GM21390 (cell line): Measurements from ENCODE around the gene AP1S1.
A peak's percentile ranks its signal among the peaks of the same experiment; 100 is the strongest.
"Not testable (repeated sequence)": the region's sequence is repeated elsewhere in the genome, so short reads cannot be mapped to it uniquely, and the experiment has no call there.

Experiments used
- ATAC-seq: cut with Tn5 transposase; IDR thresholded peaks from one replicate; pipeline ENCODE4 v1.9.1; 2021; ENCODE audit not compliant: unreplicated experiment

The AP1S1 gene

DNA sequence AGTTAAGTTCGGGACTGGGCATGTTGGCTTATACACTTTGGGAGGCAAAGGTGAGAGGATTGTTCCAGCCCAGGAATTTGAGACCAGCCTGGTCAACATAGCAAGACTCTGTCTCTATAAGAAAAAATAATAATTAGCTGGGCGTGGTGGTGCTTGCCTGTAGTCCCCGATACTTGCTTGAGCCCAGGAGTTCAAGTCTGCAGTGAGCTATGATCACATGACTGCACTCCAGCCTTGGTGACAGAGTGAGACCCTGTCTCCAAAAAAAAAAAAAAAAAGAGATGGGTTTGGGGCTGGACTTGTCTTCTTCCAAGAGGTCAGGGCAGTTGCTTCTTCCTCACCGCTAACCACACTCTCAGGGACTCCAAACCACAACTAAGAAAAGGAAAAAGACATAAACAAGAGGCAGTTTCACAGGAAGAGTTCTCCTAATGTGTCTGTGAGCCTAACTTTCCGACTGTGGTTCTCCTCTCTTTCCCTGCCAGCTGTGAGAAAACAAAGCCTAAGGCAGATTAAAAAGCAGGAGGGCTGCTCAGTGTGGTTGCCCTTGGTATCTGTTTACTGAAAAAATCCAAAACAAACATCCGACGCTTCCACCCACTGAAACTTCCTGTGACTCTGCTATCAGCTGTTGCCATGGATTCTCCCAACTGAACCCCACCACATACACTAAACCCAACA, 29.8 kb upstream of the AP1S1 start:
- ATAC-seq = no peak

- ATAC-seq = peak; percentile 55
These were observed 28.2 kb upstream of the AP1S1 start for GRCh38 chr7:101125989-101126650.

DNA sequence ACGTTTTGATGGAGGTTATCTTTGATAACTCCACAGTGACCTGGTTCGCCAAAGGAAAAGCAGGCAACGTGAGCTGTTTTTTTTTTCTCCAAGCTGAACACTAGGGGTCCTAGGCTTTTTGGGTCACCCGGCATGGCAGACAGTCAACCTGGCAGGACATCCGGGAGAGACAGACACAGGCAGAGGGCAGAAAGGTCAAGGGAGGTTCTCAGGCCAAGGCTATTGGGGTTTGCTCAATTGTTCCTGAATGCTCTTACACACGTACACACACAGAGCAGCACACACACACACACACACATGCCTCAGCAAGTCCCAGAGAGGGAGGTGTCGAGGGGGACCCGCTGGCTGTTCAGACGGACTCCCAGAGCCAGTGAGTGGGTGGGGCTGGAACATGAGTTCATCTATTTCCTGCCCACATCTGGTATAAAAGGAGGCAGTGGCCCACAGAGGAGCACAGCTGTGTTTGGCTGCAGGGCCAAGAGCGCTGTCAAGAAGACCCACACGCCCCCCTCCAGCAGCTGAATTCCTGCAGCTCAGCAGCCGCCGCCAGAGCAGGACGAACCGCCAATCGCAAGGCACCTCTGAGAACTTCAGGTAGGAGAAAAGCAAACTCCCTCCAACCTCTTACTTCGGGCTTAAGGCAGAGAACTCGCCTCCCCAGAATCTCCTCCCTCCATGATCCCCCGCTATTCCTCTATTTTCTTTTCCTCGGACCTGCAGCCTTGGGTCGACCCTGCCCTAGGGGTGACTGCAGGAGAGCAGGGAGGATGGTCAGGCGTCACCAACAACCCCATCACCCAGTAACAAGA, 27.4 kb upstream of the AP1S1 start, which contains the start of gene SERPINE1:
SERPINE1 (plus strand) TSS at position 454 of the 809 bp plus-strand sequence. CDS start 1,290 bp downstream, outside the sequence.
- ATAC-seq = no peak

- no peak for ATAC-seq
These were observed 26.7 kb upstream of the AP1S1 start for GRCh38 chr7:101127460-101128039.

DNA sequence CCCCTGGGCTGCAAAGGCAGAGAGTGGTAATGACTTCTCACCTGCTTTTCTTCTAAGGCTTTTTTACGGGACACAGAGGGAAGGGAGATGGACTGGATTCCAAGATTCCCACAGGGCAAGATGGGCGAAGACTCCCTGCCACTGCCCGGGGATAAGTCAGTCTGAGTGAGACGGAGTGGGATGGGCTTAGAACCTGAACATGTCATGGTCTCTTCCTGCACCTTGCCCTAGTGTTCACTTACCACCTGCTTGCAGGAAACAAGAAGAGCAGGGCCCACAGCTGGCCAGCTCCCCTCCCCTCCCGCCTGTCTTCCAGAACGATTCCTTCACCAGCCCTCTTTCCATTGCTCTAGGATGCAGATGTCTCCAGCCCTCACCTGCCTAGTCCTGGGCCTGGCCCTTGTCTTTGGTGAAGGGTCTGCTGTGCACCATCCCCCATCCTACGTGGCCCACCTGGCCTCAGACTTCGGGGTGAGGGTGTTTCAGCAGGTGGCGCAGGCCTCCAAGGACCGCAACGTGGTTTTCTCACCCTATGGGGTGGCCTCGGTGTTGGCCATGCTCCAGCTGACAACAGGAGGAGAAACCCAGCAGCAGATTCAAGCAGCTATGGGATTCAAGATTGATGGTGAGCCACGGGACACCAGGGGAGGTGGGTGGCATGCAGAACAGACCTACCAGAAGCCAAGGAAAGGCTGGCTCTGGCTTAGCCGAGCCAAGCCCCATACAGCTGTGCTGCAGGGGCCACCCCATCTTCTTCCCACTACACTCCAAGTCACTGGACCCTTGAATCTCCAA, 26.0 kb upstream of the AP1S1 start:
- no peak for ATAC-seq

GRCh38 chr7:101129603-101130117, 24.6 kb upstream of the AP1S1 start:
- no peak for ATAC-seq

DNA sequence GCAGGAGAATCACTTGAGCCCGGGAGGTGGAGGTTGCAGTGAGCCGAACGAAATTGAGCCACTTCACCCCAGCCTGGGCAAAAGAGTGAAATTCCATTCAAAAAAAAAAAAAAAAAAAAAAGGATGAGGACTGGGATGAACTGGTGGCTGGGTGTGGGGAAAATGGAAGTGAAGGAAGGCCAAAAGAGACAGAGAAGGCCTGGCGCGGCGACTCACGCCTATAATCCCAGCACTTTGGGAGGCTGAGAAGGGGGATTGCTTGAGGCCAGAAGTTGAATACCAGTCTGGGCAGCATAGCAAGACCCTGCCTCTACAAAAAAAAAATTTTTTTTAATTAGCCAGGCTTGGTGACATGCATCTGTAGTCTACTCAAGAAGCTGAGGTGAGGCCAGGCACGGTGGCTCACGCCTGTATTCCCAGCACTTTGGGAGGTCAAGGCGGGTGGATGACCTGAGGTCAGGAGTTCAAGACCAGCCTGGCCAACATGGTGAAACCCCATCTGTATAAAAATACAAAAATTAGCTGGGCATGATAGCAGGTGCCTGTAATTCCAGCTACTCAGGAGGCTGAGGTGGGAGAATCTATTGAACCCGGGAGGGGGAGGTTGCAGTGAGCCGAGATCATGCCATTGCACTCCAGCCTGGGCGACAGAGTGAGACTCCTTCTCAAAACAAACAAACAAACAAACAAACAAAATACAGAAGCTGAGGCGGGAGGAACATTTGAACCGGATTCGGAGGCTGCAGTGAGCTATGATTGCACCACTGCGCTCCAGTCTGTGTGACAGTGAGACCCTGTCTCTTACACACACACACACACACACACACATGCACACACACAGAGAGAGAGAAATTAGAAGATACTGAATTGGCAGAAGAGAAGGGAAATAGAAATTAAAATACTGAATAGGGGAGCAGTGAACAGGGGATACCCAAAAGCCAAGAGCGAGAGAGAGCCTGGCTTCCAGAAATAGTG, 21.4 kb upstream of the AP1S1 start:
- ATAC-seq = not testable (repeated sequence)

GRCh38 chr7:101133621-101134398, 20.5 kb upstream of the AP1S1 start:
- no peak for ATAC-seq

DNA sequence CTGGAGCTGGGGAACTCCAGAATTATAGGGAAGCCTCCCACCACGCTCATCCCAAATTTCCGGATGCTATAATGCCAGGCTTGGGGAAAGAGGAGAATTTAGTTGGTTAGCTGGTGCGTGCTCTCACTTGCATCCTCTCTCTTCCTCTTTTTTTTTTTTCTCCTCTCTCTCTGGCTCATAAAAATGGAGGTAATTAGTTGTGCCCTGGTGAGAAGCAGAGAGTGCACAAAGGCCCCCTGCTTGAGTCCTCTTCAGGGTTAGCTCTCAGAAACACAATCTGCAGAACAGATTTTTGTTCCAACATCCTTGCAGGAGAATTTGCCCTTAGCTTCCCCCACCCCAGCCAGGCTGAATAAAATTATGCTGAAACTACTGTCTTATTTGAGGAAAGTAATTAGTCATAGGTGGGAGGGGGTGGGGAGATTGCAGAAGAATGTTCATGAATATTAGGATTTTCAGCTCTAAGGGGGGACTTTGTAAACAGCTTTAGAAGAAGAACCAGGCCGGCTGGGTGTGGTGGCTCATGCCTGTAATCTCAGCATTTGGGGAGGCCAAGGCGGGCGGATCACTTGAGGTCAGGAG, 19.8 kb upstream of the AP1S1 start:
- ATAC-seq = no peak

DNA sequence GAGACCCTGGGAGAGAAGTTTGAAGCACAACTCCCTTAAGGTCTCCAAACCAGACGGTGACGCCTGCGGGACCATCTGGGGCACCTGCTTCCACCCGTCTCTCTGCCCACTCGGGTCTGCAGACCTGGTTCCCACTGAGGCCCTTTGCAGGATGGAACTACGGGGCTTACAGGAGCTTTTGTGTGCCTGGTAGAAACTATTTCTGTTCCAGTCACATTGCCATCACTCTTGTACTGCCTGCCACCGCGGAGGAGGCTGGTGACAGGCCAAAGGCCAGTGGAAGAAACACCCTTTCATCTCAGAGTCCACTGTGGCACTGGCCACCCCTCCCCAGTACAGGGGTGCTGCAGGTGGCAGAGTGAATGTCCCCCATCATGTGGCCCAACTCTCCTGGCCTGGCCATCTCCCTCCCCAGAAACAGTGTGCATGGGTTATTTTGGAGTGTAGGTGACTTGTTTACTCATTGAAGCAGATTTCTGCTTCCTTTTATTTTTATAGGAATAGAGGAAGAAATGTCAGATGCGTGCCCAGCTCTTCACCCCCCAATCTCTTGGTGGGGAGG, 16.5 kb upstream of the AP1S1 start:
- no peak for ATAC-seq

DNA sequence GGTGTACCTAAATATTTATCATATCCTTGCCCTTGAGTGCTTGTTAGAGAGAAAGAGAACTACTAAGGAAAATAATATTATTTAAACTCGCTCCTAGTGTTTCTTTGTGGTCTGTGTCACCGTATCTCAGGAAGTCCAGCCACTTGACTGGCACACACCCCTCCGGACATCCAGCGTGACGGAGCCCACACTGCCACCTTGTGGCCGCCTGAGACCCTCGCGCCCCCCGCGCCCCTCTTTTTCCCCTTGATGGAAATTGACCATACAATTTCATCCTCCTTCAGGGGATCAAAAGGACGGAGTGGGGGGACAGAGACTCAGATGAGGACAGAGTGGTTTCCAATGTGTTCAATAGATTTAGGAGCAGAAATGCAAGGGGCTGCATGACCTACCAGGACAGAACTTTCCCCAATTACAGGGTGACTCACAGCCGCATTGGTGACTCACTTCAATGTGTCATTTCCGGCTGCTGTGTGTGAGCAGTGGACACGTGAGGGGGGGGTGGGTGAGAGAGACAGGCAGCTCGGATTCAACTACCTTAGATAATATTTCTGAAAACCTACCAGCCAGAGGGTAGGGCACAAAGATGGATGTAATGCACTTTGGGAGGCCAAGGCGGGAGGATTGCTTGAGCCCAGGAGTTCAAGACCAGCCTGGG, 15.9 kb upstream of the AP1S1 start:
- peak; percentile 78 for ATAC-seq

GRCh38 chr7:101140339-101140699, 14.0 kb upstream of the AP1S1 start:
- no peak for ATAC-seq

- no peak for ATAC-seq
These were observed 13.4 kb upstream of the AP1S1 start for GRCh38 chr7:101140746-101141382.

DNA sequence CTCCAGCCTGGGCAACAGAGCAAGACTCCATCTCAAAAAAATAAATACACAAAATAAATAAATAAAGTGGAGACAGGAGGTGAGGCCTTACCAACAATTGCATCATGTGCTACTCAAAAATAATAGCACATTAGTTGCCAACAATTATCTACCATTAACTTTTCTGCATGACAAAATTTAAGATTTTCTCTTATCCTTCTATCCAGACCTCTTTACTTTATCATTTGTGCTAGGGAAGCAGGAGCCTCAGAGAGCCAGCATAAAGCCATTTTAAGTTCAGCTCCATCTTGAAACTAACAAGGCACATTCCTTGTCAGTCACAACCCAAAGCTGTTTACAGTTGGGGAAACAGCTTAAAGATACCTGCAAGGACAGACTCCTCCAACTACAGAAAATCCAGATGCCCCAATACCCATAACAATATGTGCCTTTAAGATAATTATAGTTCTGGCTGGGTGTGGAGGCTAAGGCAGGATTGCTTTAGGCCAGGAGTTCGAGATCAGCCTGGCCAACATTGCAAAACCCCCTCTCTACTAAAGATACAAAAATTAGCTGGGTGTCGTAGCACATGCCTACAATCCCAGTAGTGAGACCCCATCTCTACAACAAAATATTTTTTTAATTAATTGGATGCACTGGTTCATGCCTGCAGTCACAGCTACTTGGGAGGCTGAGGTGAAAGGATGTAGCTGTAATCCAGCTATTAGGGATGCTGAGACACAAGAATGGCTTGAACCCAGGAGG, 2.2 kb upstream of the AP1S1 start:
- no peak for ATAC-seq

GRCh38 chr7:101154693-101155102, 422 bp downstream of the AP1S1 start:
- ATAC-seq = peak; percentile 15

- no peak for ATAC-seq
These were observed 1.0 kb downstream of the AP1S1 start for GRCh38 chr7:101155303-101155702.
